Middle frontal gyrus (tissue), 1 donor: Measurements from ENCODE around the gene RNF182.
"Not testable (repeated sequence)": the region's sequence is repeated elsewhere in the genome, so short reads cannot be mapped to it uniquely, and the experiment has no call there.

Experiments
- DNase-seq: peaks from one replicate; pipeline ENCODE4 v3.0.0-alpha.2; 2015; ENCODE audit warnings: low spot score; ENCODE audit errors: extremely low spot score

RNF182 gene

GRCh38 chr6:13998356-13998755, 73.6 kb downstream of the RNF182 start:
- no peak for DNase-seq

GRCh38 chr6:14000901-14001300, 76.1 kb downstream of the RNF182 start:
- DNase-seq, result no peak

GRCh38 chr6:14001329-14002012, 76.7 kb downstream of the RNF182 start:
- no peak for DNase-seq

- DNase-seq, result no peak
Observed at GRCh38 chr6:14002176-14002947, 77.6 kb downstream of the RNF182 start.

DNA sequence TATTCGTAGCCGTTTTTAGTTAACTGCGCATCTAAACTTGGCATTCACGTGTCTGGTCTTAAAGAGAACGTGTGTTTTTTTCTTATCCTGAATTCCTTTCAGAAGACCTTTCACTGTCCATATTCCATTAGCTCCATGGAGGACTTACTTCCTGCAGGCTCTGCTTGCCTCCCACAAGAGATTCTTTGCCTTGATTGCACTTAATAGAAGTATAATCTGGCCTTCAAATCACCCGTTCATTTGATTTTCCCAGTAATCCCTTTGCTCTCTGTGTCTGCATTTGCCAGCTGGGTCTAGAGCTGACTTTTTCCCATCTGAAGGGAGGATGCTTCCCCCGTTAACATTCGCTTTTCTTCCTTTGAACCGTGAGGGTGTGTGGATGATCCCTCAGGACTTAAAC, 79.5 kb downstream of the RNF182 start:
- DNase-seq, result no peak

- no peak for DNase-seq
Observed at GRCh38 chr6:14008809-14009208, 84.1 kb downstream of the RNF182 start.

GRCh38 chr6:14009431-14009830, 84.7 kb downstream of the RNF182 start:
- no peak for DNase-seq

- DNase-seq, result no peak
Observed at GRCh38 chr6:14010275-14010674, 85.5 kb downstream of the RNF182 start.

GRCh38 chr6:14012313-14013030, 87.7 kb downstream of the RNF182 start:
- DNase-seq, result no peak

GRCh38 chr6:14015964-14016363, 91.2 kb downstream of the RNF182 start:
- DNase-seq, result no peak

- no peak for DNase-seq
Observed at GRCh38 chr6:14016432-14016831, 91.7 kb downstream of the RNF182 start.

DNA sequence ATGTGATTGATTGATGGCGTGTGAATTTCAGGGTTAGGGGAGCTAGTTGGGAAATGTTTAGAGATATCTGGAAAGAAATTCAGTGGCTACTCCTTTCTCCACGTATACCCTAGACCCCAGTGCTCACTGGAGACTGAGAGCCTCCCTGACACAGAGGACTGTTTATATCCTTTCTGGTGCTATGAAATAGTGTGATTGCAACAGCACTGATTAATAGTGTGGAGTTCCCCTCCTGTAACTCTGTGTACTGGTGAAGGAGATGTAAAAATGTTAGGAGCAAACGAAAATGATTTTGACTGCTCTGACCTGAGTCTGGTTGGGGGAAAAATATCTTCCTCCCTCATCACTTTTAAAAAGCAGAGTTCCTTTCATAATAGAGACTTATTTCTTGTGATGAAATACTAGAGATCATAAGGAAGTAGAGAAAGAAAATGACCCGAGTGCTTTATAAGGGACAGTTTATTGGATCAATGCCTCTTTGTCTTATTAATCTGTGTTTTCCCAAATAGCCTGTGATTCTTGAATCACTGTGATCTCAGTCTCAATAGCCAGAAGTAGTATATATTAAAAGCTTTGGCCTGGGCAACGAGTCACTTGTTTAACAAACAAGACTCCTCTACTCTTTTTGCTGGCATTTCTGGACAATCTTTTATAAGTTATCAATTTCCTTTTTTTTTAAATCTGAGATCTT, 92.3 kb downstream of the RNF182 start:
- DNase-seq, result no peak

GRCh38 chr6:14017626-14018475, 93.1 kb downstream of the RNF182 start:
- no peak for DNase-seq

GRCh38 chr6:14018559-14018958, 93.8 kb downstream of the RNF182 start:
- not testable (repeated sequence) for DNase-seq

GRCh38 chr6:14020551-14020950, 95.8 kb downstream of the RNF182 start:
- DNase-seq, result no peak

GRCh38 chr6:14021449-14021848, 96.7 kb downstream of the RNF182 start:
- no peak for DNase-seq

- no peak for DNase-seq
Observed at GRCh38 chr6:14022673-14023072, 97.9 kb downstream of the RNF182 start.

DNA sequence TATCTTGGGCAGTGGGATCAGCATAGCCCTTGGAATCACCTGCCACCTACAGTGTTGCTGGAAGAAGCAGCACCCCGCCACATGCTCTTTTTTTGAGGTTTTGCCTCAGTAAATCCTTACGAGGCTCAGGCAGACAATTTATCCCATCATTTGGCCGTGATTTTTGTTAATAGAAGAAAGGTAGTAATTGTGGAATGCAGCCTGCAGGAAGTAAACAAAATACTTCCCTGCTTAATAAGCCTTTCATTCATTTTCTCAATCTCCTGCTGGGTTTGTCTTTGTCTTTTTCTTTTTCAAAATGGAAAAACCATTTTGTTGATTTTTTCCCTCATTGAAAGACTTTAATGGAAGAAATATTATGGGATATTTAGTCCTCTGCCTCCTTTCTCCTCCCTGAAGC, 99.1 kb downstream of the RNF182 start:
- no peak for DNase-seq

- DNase-seq, result no peak
Observed at GRCh38 chr6:14025160-14025559, 100.4 kb downstream of the RNF182 start.

DNA sequence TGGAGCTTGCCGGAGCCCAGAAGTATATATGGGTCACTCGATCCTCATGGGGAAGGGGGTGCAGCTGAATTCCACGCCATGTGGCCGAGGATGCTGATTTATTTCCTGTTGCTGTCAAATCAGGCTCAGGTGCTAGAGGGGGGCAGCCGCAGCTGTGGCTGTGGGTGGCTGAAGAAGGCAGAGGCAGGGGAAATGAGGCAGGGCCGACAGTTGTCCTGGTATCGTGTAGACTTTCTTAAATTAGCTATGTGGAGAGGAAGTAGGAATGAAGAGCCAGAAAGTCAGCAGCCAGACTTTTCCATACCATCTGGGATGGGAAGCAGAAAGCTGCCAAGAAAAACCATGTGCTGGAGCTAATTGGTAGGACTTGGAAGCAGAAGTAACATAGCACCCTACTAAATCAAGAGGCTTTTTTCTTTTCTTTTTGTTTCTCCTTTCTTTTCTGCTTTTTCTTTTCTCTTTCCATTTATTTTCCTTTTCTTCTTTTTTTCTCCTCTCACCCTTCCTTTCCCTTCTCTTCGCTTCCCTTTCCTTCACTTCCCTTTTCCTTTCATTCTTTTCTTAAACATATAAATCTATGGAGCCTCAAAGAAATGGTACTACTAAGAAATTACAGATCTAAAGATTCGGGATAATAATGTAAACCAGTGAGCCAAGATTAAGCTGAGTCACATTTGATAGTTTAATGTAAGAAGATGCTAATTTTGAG, 102.2 kb downstream of the RNF182 start:
- peak; percentile 55 for DNase-seq
